Epithelial cell of esophagus (primary cell): ENCODE measurements around the gene COPE.

ENCODE experiments used
- DNase-seq: peaks from one replicate; pipeline ENCODE4 v3.0.0; 2010; ENCODE audit warnings: low read depth
- H3K4me3 ChIP-seq: 2 replicates; pipeline ENCODE4 v1.5.1; 2011; ENCODE audit warnings: mild to moderate bottlenecking, low read length, control low read depth
- CTCF ChIP-seq: IDR thresholded peaks from 2 replicates; pipeline ENCODE4 v1.5.1; 2011; ENCODE audit warnings: low read depth, mild to moderate bottlenecking, low read length, control low read depth, inconsistent platforms; ENCODE audit not compliant: insufficient read depth; ENCODE audit errors: missing control alignments

Gene COPE

GRCh38 chr19:18865106-18865972 is 53.8 kb downstream of the COPE start:
- DNase-seq: peak; percentile 26
- no peak overlapping the region for H3K4me3 ChIP-seq
- TF ChIP-seq CTCF: no peak

GRCh38 chr19:18863843-18864362 is 55.3 kb downstream of the COPE start:
- no peak for TF ChIP-seq CTCF
- H3K4me3 ChIP-seq: no peak overlapping the region
- DNase-seq: no peak

- no peak for TF ChIP-seq CTCF
- no peak overlapping the region for H3K4me3 ChIP-seq
- DNase-seq: no peak
Observed at GRCh38 chr19:18862976-18863842, 56.0 kb downstream of the COPE start.

GRCh38 chr19:18861917-18862316 is 57.3 kb downstream of the COPE start:
- no peak for DNase-seq
- no peak for TF ChIP-seq CTCF
- H3K4me3 ChIP-seq: no peak overlapping the region

- TF ChIP-seq CTCF: no peak
- no peak for DNase-seq
- H3K4me3 ChIP-seq: no peak overlapping the region
Observed at GRCh38 chr19:18861235-18861634, 58.0 kb downstream of the COPE start.

GRCh38 chr19:18860725-18861124 is 58.5 kb downstream of the COPE start:
- H3K4me3 ChIP-seq: no peak overlapping the region
- no peak for DNase-seq
- no peak for TF ChIP-seq CTCF
